Fibroblast of skin of right biceps (primary cell): Measurements from ENCODE around the gene SPACA7.
"Not testable (repeated sequence)": the region's sequence is repeated elsewhere in the genome, so short reads cannot be mapped to it uniquely, and the experiment has no call there.

Source experiments
- DNase-seq: peaks from one replicate; pipeline ENCODE4 v3.0.0-alpha.2; 2013

The SPACA7 gene

GRCh38 chr13:112431734-112432133 lies 55.6 kb downstream of the SPACA7 start:
- no peak for DNase-seq

DNA sequence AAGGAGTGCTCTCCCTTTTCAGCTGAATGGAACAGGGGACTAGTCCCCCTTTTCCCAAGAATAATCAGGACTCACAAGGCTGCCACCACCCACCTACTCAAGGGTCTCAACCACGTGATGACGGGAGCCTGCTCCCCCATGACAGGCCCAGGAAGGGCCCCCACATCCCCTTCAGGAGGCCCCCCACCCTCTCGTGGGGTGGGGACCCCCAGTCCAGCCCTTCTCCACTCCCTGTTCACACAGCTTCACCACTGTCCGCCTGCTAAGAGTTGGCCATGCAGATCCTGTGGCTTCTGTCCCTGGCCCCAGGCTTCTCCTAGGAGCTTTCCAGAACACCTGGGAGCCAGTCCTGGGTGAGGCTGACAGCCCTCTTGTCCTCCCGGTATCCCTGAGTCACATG lies 56.6 kb downstream of the SPACA7 start:
- DNase-seq: not testable (repeated sequence)

DNA sequence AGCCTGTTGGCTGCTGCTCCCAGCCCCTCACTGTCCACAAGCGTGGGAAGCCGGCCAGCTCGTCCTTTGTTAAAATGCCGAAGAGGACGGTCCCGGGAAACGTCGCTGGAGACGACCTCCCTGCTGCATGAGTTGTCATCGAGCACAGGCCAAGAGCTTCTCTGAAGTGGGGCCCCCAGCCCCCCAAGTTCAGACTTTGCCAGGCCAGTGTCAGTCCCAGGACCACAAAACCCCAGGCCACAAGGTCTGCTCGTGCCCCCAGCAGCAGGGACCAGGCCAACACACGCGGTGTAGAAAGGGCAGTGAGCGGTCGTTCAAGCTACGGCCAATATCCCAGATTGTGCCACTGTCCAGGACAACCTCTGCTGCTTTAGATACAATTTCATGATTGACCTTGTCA lies 57.4 kb downstream of the SPACA7 start:
- not testable (repeated sequence) for DNase-seq

- DNase-seq: no peak
Measured at GRCh38 chr13:112434032-112434431, 57.9 kb downstream of the SPACA7 start.

DNA sequence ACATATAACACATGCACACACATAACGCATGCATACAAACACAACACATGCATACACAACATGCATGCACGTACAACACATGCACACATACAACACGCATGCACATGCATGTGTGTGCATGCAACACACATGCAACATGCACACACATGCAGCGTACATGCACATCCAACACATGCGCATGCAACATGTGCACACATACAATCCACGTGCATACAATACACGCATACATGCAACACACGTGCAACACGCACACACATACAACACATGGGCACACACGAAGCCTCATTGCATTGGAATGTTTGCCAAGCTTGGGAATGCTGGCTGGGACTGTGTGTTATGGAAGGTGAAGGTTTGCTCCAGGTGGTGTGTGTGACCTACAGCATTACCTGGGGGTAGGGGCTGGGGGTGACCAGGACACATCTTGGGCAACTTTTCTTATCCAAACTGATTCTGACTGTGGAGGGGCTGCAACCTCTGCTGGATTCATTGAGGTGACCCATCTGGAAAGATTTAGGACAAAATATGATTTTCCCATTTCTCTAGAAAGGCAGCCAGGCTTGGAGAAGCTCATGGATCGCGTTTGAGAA lies 58.9 kb downstream of the SPACA7 start:
- no peak for DNase-seq

DNA sequence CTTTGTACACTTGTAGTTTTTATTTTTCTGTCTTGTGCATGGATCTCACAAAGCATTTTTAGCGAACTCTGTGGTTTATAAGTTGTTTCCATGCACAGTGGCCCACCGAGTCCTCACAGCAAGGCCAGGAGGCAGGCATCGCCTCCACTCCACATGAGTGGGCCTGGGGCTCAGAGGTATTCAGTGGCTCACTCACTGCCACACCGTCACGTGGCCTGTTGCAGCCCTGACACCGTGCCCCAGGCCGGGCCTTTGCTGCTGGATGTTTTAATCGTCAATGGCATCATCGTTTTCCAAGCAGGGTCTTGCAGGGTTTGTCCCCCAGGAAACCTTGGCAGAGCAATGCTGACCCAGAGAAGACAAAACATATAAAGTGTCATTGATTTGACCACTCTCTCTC lies 59.8 kb downstream of the SPACA7 start:
- no peak for DNase-seq

- DNase-seq: no peak
Measured at GRCh38 chr13:112438094-112438493, 61.9 kb downstream of the SPACA7 start.

DNA sequence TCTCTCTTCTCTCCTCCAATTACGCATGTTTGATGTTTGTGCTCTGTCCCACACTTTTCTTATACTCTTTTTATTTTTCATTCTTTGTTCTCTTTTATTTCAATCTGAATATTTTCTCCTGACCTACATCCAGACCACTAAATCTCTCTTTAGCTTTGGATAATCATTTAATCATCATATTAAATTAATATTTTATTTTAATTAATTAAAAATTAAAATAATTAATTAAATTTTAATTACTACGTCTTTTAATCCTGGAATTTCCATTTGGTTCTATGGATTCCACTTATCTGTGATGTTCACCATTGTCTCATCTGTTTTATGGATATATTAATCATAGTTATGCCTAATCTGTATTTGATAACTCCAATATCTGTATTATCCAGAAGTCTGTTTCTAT lies 62.4 kb downstream of the SPACA7 start:
- DNase-seq: no peak

DNA sequence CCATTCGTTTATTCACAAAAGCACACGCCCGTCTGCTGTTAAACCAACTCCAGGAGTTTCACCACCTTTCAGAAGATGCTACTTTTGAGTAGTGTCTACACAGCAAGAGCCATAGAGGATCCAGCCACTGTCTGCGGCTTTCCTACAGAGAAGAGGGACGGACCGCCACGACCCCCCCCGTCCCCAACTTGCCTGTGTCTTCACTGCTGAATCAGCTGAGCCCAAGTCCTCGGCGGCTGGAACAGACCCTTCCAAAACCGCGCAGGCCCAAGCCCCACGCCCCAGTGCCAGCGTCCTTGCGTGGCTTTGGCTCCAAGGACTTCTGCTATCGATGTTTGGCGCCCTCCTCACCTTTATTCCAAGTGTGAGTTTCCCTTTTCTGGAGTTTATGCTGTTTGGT lies 65.1 kb downstream of the SPACA7 start:
- no peak for DNase-seq

DNA sequence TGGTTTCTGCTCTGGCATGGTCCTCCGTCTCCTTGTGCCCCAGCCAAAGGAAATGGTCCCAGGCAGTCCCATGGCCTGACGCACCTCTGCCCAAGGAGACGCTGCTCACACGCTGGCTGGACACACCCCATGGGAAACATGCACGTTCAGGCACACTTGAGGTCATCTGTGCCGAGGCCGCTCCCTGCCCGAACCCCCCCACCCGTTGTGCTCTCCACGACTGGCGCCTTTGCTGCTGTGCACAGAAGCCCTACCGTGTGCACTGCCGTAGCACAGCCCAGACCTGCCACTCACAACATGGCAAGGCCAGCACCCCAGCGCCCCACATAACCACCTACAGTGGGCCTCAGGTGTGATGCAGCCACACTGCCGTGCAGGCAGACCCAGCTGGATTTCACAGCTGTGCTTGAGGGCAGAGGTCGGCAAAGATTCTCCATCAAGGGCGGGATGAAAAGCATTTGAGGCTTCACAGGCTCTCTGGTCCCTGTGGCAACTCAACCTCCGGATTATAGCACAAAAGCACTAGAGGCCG lies 65.7 kb downstream of the SPACA7 start:
- no peak for DNase-seq

DNA sequence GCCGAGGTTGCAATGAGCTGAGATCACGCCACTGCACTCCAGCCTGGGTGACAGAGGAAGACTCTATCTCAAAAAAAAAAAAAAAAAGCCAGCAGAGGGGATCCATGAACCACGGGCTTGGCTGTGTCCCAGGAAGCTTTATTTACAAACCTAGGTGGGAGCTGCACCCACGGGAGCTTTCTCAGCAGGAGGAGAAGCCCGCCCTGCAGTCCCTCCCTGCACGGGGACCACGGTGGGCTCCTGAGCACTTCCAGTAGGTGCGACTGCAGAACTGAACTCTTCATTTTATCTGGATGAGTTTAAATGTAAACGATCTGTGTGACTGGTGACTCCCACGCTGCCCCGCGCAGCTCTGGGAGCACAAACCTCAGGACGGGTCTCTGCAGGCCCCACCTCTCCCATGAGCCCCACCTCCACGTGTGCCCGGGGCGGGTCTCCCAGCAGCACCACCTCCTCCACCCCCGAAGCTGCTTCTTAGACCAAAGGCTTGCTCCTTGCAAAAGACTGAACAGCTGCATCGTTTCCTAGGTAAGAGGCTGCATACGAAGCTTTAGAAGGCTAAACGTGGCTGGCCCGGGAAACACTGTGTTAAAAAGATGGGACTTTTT lies 66.4 kb downstream of the SPACA7 start:
- no peak for DNase-seq

DNA sequence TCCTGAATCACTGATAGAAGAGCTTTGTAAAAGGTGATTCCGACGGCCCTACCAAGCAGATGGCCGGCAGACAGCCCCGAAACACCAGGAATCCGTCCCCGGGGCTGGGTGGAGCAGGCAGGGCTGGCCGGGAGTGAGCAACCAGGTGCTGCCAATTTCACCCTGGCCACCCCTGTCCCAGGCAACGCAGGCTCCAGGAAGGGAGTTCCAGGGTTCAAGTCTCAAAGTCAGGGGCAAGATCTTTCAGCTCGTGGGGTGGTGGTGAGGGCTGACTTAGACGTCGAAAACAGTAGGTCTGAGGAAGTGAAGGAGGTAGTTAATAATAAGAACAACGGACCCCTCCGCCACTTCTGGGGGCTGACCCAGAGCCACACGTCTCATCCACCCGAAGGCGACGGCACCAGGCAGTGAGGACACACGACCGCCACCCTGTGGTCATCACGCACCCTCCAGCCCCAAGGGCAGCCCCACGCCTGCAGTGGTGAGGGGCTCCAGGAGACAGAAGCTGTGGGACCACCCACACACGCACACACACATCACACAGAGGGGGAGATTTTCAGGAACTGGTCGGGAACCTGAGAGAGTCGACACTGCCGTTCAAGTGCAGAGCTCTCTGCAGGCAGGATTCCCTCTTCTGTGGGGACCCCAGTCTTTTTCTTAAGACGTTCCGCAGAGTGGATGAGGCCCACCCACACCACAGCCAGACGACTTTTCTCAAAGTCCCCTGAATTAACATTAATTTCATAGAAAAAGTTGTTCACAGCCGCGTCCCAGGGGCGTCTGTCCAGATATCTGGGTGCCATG lies 67.2 kb downstream of the SPACA7 start:
- peak; percentile 3 for DNase-seq

GRCh38 chr13:112443995-112444311 lies 67.8 kb downstream of the SPACA7 start:
- DNase-seq: peak; percentile 34

DNA sequence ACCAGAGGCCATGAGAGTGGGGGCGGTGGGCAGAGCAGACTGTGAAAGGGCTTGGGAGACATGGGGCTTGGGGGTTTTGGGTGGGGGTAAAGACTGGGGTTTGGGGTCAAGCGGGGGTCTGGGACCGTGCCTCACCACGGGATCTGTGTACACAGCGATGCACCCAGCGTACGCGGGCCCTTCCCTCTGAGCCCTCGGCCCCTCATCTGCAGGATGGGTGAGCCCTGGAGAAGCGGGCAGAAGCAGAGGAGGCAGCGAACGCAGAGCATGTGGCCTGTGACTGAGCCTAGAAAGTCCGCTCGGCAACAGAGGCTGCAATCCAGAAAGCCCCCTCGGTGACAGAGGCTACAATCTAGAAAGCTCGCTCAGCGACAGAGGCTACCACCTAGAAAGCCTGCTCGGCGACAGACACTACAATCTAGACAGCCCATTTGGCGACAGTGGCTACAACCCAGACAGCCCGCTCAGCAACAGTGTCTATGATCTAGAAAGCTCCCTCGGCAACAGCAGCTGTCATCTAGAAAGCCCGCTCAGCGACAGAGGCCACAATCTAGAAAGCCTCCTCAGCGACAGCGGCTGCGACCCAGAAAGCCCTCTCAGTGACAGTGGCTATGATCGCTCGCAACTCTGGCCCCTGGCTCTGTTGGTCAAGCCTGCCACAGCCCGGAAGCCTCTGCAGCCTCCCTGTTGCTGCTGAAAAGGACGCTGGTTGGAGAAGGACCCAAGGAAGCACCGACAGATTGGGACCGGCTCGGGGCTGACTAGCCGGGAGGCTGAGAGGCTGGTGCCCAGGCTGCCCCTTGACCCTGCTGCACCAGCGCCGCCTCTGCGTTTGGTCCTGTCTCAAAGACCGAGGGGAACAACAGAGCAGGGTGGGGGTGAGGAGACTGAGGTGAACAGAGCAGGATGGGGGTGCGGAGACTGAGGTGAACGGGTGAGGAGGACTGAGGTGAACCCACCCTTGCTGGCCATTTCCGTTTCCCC lies 68.6 kb downstream of the SPACA7 start:
- no peak for DNase-seq

DNA sequence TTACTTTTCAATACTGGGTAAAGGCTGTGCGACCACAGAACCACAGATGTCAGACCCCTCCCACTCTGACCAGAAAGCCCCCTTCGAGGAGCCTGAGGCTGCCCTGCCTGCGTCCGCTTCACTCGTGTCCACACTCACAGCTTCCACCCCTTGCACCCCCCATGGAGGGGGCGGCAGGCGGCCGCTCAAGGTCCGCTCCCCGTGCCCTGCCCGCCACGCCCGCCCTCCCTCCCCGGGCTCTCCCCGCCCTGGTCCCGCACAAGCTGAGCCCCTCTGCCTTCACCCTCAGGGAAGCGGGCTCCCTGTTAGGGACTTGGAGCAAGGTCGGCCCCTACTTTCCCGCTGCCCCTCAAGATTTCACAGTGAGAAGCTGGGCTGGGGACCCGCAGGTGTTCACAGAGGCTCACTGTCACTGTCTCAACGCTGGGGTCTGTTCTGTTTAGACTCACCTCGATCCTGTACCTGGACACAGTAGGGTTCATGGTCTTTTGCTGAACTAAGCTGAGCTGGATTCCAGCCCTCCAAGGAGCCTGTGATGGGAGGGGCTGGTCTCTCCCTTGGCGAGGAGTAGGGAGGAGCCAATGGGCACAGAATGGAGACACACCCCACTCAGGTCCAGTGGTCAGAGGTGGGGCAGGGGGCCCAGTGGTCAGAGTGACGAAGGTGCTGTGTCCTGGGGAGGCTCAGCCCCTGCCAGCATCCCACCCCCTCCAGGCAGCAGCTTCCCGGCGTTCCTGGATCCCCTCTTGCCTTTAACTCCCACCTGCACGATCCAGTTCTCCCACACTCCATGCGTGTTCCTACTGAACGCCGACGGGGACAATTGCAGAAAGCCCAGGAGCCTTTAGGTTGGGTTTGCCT lies 69.5 kb downstream of the SPACA7 start:
- DNase-seq: no peak

DNA sequence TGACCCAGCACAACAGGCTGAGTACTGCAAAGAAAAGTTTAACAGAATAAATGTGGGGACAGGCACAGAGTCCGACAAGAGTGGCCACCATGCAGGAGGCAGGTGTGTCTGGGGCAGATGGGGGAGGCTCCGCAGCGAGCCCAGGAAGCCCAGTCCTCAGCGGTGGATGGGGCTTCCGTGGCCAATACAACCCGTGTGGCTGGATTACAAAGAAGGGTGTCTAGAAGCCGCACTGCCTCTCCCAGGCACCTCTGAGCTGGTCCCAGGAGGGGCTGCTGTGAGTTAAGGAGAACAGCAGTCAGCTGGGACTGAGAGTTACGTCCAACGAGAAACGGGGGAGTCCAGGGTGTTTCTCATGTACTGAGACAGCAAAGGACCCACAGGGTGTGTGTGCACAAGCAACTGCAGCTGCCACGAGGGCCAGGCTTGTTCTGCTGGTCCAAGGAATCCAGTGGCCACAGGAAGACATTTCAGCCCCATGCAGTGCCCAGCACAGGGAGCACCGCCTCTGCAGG lies 70.2 kb downstream of the SPACA7 start:
- no peak for DNase-seq

- DNase-seq: no peak
Measured at GRCh38 chr13:112446867-112447266, 70.7 kb downstream of the SPACA7 start.

- DNase-seq: no peak
Measured at GRCh38 chr13:112447306-112447705, 71.2 kb downstream of the SPACA7 start.

DNA sequence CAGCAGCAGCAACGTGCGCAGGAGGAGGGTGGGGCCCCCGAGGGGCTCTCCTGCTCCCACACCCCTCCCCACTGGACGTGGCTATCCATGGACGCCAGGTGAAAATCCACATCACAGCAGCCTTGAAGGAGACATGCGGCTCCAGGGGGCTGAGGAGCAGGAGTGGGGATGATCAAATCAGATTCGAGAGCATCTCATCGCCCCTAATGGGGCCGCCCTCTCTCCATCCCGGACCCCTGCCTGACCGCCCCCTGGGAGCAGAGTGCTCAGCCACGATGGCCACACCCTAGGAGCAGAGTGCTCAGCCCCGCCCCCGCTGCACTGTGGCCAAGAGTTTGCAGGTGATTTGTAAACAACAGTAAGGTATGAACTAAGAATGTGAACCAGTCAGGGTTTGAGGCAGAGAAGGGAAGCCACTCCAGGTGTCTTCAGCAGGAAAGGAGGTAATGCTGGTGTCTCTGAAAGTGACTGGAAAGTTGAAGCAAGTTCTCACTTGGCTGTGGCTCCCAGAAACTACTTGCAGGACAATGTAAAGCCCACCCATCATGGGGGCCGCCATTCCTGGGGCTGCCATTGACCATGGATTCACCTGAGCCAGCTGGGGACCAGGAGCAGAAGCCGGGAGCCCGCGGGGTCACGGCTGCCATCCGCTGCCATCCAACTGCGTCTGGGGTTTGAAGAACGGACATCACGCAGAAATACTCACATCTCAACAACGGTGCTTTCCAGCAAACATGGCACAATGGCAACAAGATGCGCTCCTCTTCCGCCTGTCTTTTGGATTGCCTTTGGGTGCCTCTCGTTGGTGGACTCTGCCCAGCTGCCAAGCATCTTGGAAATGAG lies 71.8 kb downstream of the SPACA7 start:
- DNase-seq: no peak

GRCh38 chr13:112448621-112449544 lies 72.7 kb downstream of the SPACA7 start:
- no peak for DNase-seq
